WI38 (cell line): ENCODE results near the gene FOXJ1.

Experiments
- H3K4me3 ChIP-seq: 2 replicates; pipeline ENCODE4 v1.5.1; 2011; ENCODE audit warnings: low read depth, mild to moderate bottlenecking, control low read depth, low read length
- CTCF ChIP-seq: IDR thresholded peaks from 2 replicates; pipeline ENCODE4 v1.5.1; 2012; ENCODE audit warnings: low read depth, mild to moderate bottlenecking, control low read depth, low read length

The FOXJ1 gene

GRCh38 chr17:76121932-76122430 lies 19.1 kb downstream of the FOXJ1 start:
- H3K4me3 ChIP-seq, result no peak overlapping the region
- no peak for TF ChIP-seq CTCF

GRCh38 chr17:76120658-76121008 lies 20.4 kb downstream of the FOXJ1 start:
- no peak for TF ChIP-seq CTCF
- H3K4me3 ChIP-seq, result no peak overlapping the region

GRCh38 chr17:76119409-76120371 lies 21.4 kb downstream of the FOXJ1 start:
- no peak for TF ChIP-seq CTCF
- H3K4me3 ChIP-seq, result no peak overlapping the region

GRCh38 chr17:76115138-76115754 lies 25.8 kb downstream of the FOXJ1 start:
- H3K4me3 ChIP-seq, result no peak overlapping the region
- TF ChIP-seq CTCF, result no peak

GRCh38 chr17:76111956-76112355 lies 29.1 kb downstream of the FOXJ1 start:
- TF ChIP-seq CTCF, result no peak
- no peak overlapping the region for H3K4me3 ChIP-seq

- no peak overlapping the region for H3K4me3 ChIP-seq
- TF ChIP-seq CTCF, result no peak
Observed at GRCh38 chr17:76107509-76107908, 33.5 kb downstream of the FOXJ1 start.

- TF ChIP-seq CTCF, result no peak
- no peak overlapping the region for H3K4me3 ChIP-seq
Observed at GRCh38 chr17:76106703-76107102, 34.3 kb downstream of the FOXJ1 start.
